ENCODE measurements around the gene MNAT1. TPM values are rescaled to one million over a fixed set of nuclear protein-coding genes. Genes with fewer than 3 reads are reported as not detected.
"Not testable (repeated sequence)": the region's sequence is repeated elsewhere in the genome, so short reads cannot be mapped to it uniquely, and the experiment has no call there.

The MNAT1 gene
- total RNA-seq, 1 donor from 2014 or later: 37.1 TPM

GRCh38 chr14:60723116-60723906, 11.2 kb upstream of the MNAT1 start:
- ChIA-PET POLR2A (interaction anchor here (0.7 to 1.2 kb wide), 2 partner anchors 9 to 67 kb away, joined by 3 to 6 read pairs; no protein-coding TSS in a partner anchor), CTCF (interaction anchor here (1.5 kb wide), 1 partner anchor 9 kb away, joined by 6 read pairs; no protein-coding TSS in a partner anchor)
- Mint-ChIP-seq H3K4me1 (peaks cover 22% of the 10 kb centered on the region), H3K9me3 (peaks cover 5% of the 10 kb centered on the region), H3K4me3 (peak overlapping the region; percentile 87), H3K27ac (no peak overlapping the region), H3K36me3 (ENCODE audit: low read depth) (no peaks in the 10 kb centered on the region), H3K27me3 (peaks cover 70% of the 10 kb centered on the region)
- intact Hi-C loops (cut with micrococcal nuclease): loop anchor here (1.0 to 5.0 kb wide), 5 partner anchors 67 to 396 kb away; partner anchors contain the start of genes SLC38A6 and TRMT5
- DNase-seq: peak; percentile 31
- peak; percentile 30 for ATAC-seq (ENCODE audit: low read depth)
- no peak for TF ChIP-seq CTCF (IDR thresholded peaks at IDR 0.05)

- no peak for TF ChIP-seq CTCF (IDR thresholded peaks at IDR 0.05)
- ChIA-PET POLR2A (no interaction called here), CTCF (no interaction called here)
- intact Hi-C loops (cut with micrococcal nuclease): loop anchor here (1.0 to 5.0 kb wide), 6 partner anchors 10 to 397 kb away; partner anchors contain the start of genes MNAT1, SLC38A6 and TRMT5
- DNase-seq (no peak), ATAC-seq (ENCODE audit: low read depth) (peak; percentile 26)
- peaks cover 22% of the 10 kb centered on the region for H3K4me1 Mint-ChIP-seq
- no peak within 1 kb of the TSS for H3K27ac Mint-ChIP-seq
- H3K36me3 Mint-ChIP-seq (ENCODE audit: low read depth): no peaks in the 10 kb centered on the region
- peaks cover 5% of the 10 kb centered on the region for H3K9me3 Mint-ChIP-seq
- H3K27me3 Mint-ChIP-seq: peaks cover 72% of the 10 kb centered on the region
- H3K4me3 Mint-ChIP-seq: peak within 1 kb of the TSS; percentile 87
Measured at GRCh38 chr14:60723907-60724618, 10.5 kb upstream of the MNAT1 start, which contains the start of gene SIX4. Gene SIX4 (minus strand): TSS chr14:60724351. CDS start chr14:60724074, 277 bp downstream.

GRCh38 chr14:60731291-60731690, 3.3 kb upstream of the MNAT1 start:
- intact Hi-C loops (cut with micrococcal nuclease); H3K36me3 Mint-ChIP-seq (ENCODE audit: low read depth); DNase-seq; ATAC-seq (ENCODE audit: low read depth); H3K4me3 Mint-ChIP-seq; H3K9me3 Mint-ChIP-seq; CTCF ChIA-PET; H3K27ac Mint-ChIP-seq; POLR2A ChIA-PET: not testable (repeated sequence)
- H3K27me3 Mint-ChIP-seq: peaks cover 50% of the 10 kb centered on the region
- peaks cover 20% of the 10 kb centered on the region for H3K4me1 Mint-ChIP-seq

GRCh38 chr14:60732840-60733483, 1.6 kb upstream of the MNAT1 start:
- Mint-ChIP-seq H3K9me3 (peaks cover 2% of the 10 kb centered on the region), H3K36me3 (ENCODE audit: low read depth) (peaks cover 5% of the 10 kb centered on the region), H3K4me1 (peaks cover 23% of the 10 kb centered on the region), H3K4me3 (no peak overlapping the region), H3K27ac (no peak overlapping the region), H3K27me3 (peaks cover 36% of the 10 kb centered on the region)
- ATAC-seq (ENCODE audit: low read depth) (no peak), DNase-seq (no peak)
- POLR2A ChIA-PET: interaction anchor here (0.6 to 1.1 kb wide), 2 partner anchors 10 to 21 kb away, joined by 3 to 5 read pairs; no protein-coding TSS in a partner anchor
- CTCF ChIA-PET: interaction anchor here (1.4 to 1.5 kb wide), 2 partner anchors 10 to 108 kb away, joined by 3 to 6 read pairs; no protein-coding TSS in a partner anchor
- intact Hi-C loops (cut with micrococcal nuclease): no loop called here
- no peak for TF ChIP-seq CTCF (IDR thresholded peaks at IDR 0.05)

GRCh38 chr14:60735416-60735815, 855 bp downstream of the MNAT1 start:
- ChIA-PET CTCF (no interaction called here), POLR2A (no interaction called here)
- no peak for TF ChIP-seq CTCF (IDR thresholded peaks at IDR 0.05)
- no peaks in the 10 kb centered on the region for H3K9me3 Mint-ChIP-seq
- intact Hi-C loops (cut with micrococcal nuclease): loop anchor here (1.0 kb wide), 1 partner anchor 9 kb away; no protein-coding TSS in a partner anchor
- H3K4me3 Mint-ChIP-seq: peak overlapping the region; percentile 100
- DNase-seq (no peak), ATAC-seq (ENCODE audit: low read depth) (no peak)
- peaks cover 17% of the 10 kb centered on the region for H3K27me3 Mint-ChIP-seq
- peaks cover 5% of the 10 kb centered on the region for H3K36me3 Mint-ChIP-seq (ENCODE audit: low read depth)
- peak overlapping the region; percentile 93 for H3K27ac Mint-ChIP-seq
- peaks cover 25% of the 10 kb centered on the region for H3K4me1 Mint-ChIP-seq

Data from activated B cell treated with CpG ODN at 0.5 μM for 24 hours (primary cell).